ENCODE data around the gene HOXC10. TPM values are rescaled to one million over a fixed set of nuclear protein-coding genes. Genes with fewer than 3 reads are reported as not detected.
A peak's percentile ranks its signal among the peaks of the same experiment; 100 is the strongest.

The HOXC10 gene
- total and polyA plus RNA-seq, 2 of the 8 experiments (the other 6 are each of a cell fraction or from before 2014, with no cell fraction given) = not detected

GRCh38 chr12:54000116-54001114 lies 15.5 kb downstream of the HOXC10 start, which contains the start of gene HOXC9 (continued):
- TF ChIP-seq SUZ12 (IDR thresholded peaks at IDR 0.05; ENCODE audit: low read length) (peak; percentile 100), TEAD4 (IDR thresholded peaks at IDR 0.05; ENCODE audit: low read depth, low read length) (no peak), GABPA (IDR thresholded peaks at IDR 0.05; ENCODE audit: borderline replicate concordance, insufficient read depth, low read length) (no peak), MAFK (IDR thresholded peaks at IDR 0.05; ENCODE audit: low read depth, low read length) (no peak), CTBP2 (IDR thresholded peaks at IDR 0.05; ENCODE audit: borderline replicate concordance, insufficient read depth, insufficient read length, low read length) (peak; percentile 70), USF2 (IDR thresholded peaks at IDR 0.05; ENCODE audit: low read length) (no peak), RAD21 (IDR thresholded peaks at IDR 0.05 in 1 of 2, conservative IDR thresholded peaks at IDR 0.05 in 1 of 2; ENCODE audit: low read depth in 2 of 2, low read length in 2 of 2) (no peak), CHD1 (IDR thresholded peaks at IDR 0.05; ENCODE audit: low read depth, low read length) (no peak), CTCF (IDR thresholded peaks at IDR 0.05; ENCODE audit: control extremely low read depth in 1 of 3, insufficient read depth in 1 of 3, low read depth in 1 of 3, low read length in 3 of 3) (no peak), CBX5 (IDR thresholded peaks at IDR 0.05; ENCODE audit: low read depth, low read length) (no peak)
